IPS-20b (cell line): Measurements from ENCODE around the gene ZKSCAN8.
A peak's percentile ranks its signal among the peaks of the same experiment; 100 is the strongest.
"Not testable (repeated sequence)": the region's sequence is repeated elsewhere in the genome, so short reads cannot be mapped to it uniquely, and the experiment has no call there.

Source experiments
- H3K27ac ChIP-seq: one replicate; pipeline ENCODE4 v1.5.1; 2013; ENCODE audit warnings: low read length
- H3K27me3 ChIP-seq: 2 replicates; pipeline ENCODE4 v1.6.1; 2013; ENCODE audit warnings: mild to moderate bottlenecking, low read length, inconsistent platforms; ENCODE audit not compliant: insufficient read depth
- H3K36me3 ChIP-seq: 2 replicates; pipeline ENCODE4 v1.6.1; 2013; ENCODE audit warnings: low read depth, mild to moderate bottlenecking, inconsistent platforms, low read length, moderate library complexity; ENCODE audit not compliant: insufficient read depth
- H3K4me1 ChIP-seq: 2 replicates; pipeline ENCODE4 v1.6.1; 2013; ENCODE audit warnings: mild to moderate bottlenecking, control low read depth, inconsistent platforms, low read length, moderate library complexity; ENCODE audit not compliant: insufficient read depth
- H3K4me3 ChIP-seq: 2 replicates; pipeline ENCODE4 v1.5.1; 2013; ENCODE audit warnings: mild to moderate bottlenecking, low read length, inconsistent platforms
- H3K9ac ChIP-seq: 2 replicates; pipeline ENCODE4 v1.6.1; 2013; ENCODE audit warnings: low read depth, mild to moderate bottlenecking, inconsistent platforms, low read length, moderate library complexity
- H3K9me3 ChIP-seq: 2 replicates; pipeline ENCODE4 v1.6.1; 2013; ENCODE audit warnings: mild to moderate bottlenecking, low read depth, low read length, inconsistent platforms; ENCODE audit not compliant: insufficient read depth

The ZKSCAN8 gene

DNA sequence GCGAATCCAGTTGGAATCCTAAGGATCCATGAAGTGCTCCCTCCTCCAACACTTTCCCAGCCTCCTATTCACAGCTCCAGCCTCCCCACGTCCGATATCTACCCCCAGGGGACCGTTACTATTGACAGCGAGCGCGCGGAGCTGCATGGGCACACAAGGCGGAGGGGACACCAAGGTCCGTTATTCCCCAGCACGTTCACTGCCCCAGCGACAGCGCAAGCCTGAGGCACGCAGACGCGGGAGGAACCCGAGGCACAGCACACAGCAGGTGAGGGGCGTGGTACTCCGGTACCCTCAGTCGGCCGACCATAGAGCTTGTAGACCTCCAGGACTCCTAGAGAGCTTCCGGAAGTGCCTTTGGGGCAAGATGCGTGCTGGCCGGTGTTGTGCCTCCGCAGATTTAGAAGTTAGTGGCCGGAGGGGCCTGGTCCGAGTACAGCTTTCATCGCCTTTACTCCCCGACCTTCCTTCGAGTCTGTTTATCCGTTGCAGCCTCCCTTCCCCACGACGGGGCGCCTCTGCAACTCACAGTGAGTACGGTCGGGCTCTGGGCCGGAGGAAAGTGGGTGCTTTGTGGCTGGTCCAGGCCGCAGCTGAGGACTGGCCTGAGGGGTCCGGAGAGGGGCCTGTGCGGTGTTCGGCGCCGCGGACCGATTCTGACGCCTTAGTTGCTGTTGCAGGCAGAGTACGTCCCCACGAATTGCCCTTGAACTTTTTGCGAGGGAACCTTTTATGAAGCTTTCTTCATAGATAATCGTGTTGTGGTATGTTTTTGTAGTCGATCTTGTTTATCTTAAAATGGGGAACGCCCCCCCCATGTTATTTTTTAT, at the start of gene ZKSCAN8:
Gene ZKSCAN8 (plus strand): TSS at position 384 of the 830 bp plus-strand sequence. CDS start 6,525 bp downstream, outside the sequence.
- H3K4me3 ChIP-seq: peak within 1 kb of the TSS; percentile 99
- peak within 1 kb of the TSS; percentile 91 for H3K9ac ChIP-seq
- H3K27ac ChIP-seq: peak within 1 kb of the TSS; percentile 62

DNA sequence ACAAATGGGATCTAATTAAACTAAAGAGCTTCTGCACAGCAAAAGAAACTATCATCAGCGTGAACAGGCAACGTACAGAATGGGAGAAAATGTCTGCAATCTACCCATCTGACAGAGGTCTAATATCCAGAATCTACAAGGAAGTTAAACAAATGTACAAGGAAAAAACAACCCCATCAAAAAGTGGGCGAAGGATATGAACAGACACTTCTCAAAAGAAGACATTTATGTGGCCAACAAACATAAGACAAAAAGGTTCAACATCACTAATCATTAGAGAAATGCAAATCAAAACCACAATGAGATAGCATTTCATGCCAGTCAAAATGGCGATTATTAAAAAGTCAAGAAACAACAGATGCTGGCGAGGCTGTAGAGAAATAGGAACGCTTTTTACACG, 39.5 kb upstream of the ZKSCAN8 start:
- not testable (repeated sequence) for H3K9ac ChIP-seq, H3K4me1 ChIP-seq, H3K4me3 ChIP-seq, H3K36me3 ChIP-seq, H3K27ac ChIP-seq
- peaks cover 17% of the 10 kb centered on the region for H3K27me3 ChIP-seq
- peaks cover 12% of the 10 kb centered on the region; the same call in 1 of the 2 replicates for H3K9me3 ChIP-seq

More for the DNA sequence above, at the start of gene ZKSCAN8:
- peaks cover 25% of the 10 kb centered on the region for H3K36me3 ChIP-seq
- H3K27me3 ChIP-seq: peaks cover 36% of the 10 kb centered on the region
- peaks cover 12% of the 10 kb centered on the region; the same call in 1 of the 2 replicates for H3K4me1 ChIP-seq
- H3K9me3 ChIP-seq: no peaks in the 10 kb centered on the region

GRCh38 chr6:28102699-28103098, 39.0 kb upstream of the ZKSCAN8 start:
- not testable (repeated sequence) for H3K9ac ChIP-seq, H3K4me1 ChIP-seq, H3K4me3 ChIP-seq, H3K27ac ChIP-seq, H3K36me3 ChIP-seq
- Histone ChIP-seq H3K27me3 (peaks cover 17% of the 10 kb centered on the region), H3K9me3 (peaks cover 12% of the 10 kb centered on the region; the same call in 1 of the 2 replicates)

- Histone ChIP-seq H3K4me1 (no peaks in the 10 kb centered on the region), H3K36me3 (no peaks in the 10 kb centered on the region), H3K9ac (peak overlapping the region; percentile 85; the same call in 1 of the 2 replicates), H3K9me3 (no peaks in the 10 kb centered on the region), H3K4me3 (peak overlapping the region; percentile 83), H3K27me3 (peaks cover 28% of the 10 kb centered on the region), H3K27ac (no peak overlapping the region)
Observed at GRCh38 chr6:28104392-28105244, 37.1 kb upstream of the ZKSCAN8 start.

- Histone ChIP-seq H3K36me3 (no peaks in the 10 kb centered on the region), H3K9me3 (no peaks in the 10 kb centered on the region), H3K4me3 (peak overlapping the region; percentile 83), H3K27ac (no peak overlapping the region), H3K4me1 (no peaks in the 10 kb centered on the region), H3K9ac (peak overlapping the region; percentile 85; the same call in 1 of the 2 replicates), H3K27me3 (peaks cover 28% of the 10 kb centered on the region)
Observed at GRCh38 chr6:28105245-28105639, 36.4 kb upstream of the ZKSCAN8 start.

DNA sequence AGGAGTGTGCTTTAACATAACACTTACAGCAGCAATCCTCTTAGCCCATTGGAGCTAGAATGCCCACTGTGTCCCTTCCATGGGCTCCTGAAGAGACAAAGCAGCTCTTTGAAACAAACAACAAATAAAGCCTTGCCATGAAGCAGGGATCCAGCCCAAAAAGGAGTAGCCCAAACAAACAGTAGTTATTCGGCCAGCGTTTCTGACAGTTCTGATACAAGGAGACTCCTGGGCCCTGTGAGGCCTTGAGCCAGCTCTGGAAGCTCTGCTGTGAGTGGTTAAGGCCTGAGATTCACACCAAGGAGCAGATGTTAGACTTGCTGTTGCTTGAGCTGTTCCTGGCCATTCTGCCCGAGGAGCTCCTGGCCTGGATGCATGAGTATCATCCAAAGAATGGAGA, 34.2 kb upstream of the ZKSCAN8 start:
- Histone ChIP-seq H3K4me3 (no peak overlapping the region), H3K9ac (no peak overlapping the region), H3K36me3 (no peaks in the 10 kb centered on the region), H3K4me1 (no peaks in the 10 kb centered on the region), H3K9me3 (no peaks in the 10 kb centered on the region), H3K27ac (no peak overlapping the region), H3K27me3 (peaks cover 33% of the 10 kb centered on the region)

GRCh38 chr6:28111964-28112363, 29.7 kb upstream of the ZKSCAN8 start:
- no peak overlapping the region for H3K9ac ChIP-seq
- H3K4me3 ChIP-seq: no peak overlapping the region
- peaks cover 18% of the 10 kb centered on the region for H3K27me3 ChIP-seq
- H3K36me3 ChIP-seq: peaks cover 10% of the 10 kb centered on the region
- no peaks in the 10 kb centered on the region for H3K4me1 ChIP-seq
- no peak overlapping the region for H3K27ac ChIP-seq
- H3K9me3 ChIP-seq: no peaks in the 10 kb centered on the region

DNA sequence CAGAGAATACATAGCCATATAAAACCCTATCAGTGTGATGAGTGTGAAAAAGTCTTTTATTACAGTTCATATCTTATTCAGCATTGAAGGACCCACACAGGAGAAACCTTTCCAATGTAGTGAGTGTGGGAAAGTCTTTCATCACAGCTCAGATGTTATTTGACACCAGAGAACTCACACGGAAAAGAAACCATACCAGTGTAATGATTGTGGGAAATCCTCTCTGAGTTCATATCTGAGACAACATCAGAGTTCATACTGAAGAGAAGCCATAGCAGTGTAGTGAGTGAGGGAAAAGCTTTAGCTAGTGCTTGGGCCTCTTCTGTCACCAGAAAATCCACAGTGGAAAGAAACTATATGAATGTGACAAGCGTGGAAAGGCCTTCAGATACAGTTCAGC, 25.9 kb upstream of the ZKSCAN8 start:
- Histone ChIP-seq H3K4me3 (no peak overlapping the region), H3K4me1 (no peaks in the 10 kb centered on the region), H3K36me3 (peaks cover 20% of the 10 kb centered on the region), H3K9me3 (no peaks in the 10 kb centered on the region), H3K27ac (no peak overlapping the region), H3K9ac (no peak overlapping the region), H3K27me3 (peaks cover 8% of the 10 kb centered on the region)

DNA sequence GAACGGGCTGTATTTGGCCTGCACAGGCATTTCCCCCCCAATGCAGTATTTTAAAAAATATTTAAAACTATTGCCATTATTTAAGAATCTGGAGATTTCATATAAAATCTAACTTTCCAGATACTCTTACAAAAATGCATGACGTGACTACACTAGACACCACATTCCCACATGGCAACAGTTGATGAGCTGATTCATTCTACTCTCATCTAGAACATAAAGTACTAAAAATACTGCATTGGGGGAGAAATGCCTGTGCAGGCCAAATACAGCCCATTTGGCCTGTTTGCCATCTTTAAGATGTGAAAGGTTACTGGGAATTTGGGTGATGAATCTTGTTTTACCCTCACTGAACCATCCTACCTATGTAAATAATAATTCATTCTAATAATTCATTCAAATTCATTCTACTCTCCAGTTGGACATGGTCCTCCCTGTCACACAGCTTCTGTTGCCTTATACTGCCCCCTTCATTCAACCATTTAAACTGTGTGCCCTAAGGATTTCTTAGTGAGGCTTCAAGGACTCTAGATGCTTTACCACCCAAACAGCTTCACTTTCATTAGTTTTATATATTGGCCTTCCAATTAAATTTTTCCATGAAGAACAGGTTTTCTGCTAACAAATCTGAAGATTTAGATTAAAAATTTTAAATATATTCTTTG, 24.2 kb upstream of the ZKSCAN8 start:
- peaks cover 20% of the 10 kb centered on the region for H3K36me3 ChIP-seq
- H3K4me3 ChIP-seq: no peak overlapping the region
- H3K9me3 ChIP-seq: no peaks in the 10 kb centered on the region
- no peaks in the 10 kb centered on the region for H3K4me1 ChIP-seq
- H3K27me3 ChIP-seq: peaks cover 3% of the 10 kb centered on the region; the same call in 1 of the 2 replicates
- no peak overlapping the region for H3K9ac ChIP-seq
- H3K27ac ChIP-seq: no peak overlapping the region

DNA sequence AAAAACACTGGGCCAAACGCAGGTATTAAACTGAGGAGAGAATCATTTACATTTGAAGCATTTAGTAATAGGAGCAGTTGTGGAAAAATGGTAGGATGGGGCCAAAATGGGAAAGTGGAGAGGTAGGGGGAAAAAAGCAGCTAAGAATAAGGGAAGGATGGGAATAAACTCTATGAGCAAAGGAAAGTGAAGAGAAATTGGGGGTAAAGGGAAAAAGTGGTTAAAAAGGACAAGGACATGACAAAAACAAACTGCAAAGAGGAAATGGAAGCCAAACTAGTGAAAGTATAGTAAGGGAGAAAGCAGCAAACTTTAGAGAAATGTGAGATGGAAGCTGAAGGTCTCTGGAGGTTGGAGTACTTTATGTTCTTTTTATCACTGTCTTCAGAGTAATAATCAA, 23.5 kb upstream of the ZKSCAN8 start:
- no peak overlapping the region for H3K9ac ChIP-seq
- no peak overlapping the region for H3K4me3 ChIP-seq
- peaks cover 20% of the 10 kb centered on the region for H3K36me3 ChIP-seq
- H3K9me3 ChIP-seq: no peaks in the 10 kb centered on the region
- no peaks in the 10 kb centered on the region for H3K4me1 ChIP-seq
- H3K27me3 ChIP-seq: no peaks in the 10 kb centered on the region
- no peak overlapping the region for H3K27ac ChIP-seq

DNA sequence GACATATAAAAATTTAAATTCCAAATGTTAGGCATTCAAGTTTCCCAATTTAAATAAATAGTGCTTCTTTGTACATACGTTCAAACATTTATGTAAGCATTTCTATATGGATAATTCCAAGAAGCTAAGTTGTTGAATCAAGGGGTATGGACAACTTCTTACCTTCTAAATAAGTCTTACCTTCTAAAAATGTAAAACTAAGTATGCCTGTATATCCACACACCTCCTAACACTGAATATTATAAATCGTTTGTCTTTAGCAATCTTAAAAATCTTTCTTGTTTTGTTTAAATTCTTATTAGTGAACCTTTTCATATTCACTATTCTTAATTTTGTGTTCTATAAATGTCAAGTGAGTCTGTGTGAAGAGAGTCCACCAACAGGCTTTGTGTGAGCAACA, 19.8 kb upstream of the ZKSCAN8 start:
- no peak overlapping the region for H3K9ac ChIP-seq
- H3K36me3 ChIP-seq: peaks cover 24% of the 10 kb centered on the region
- H3K4me1 ChIP-seq: no peaks in the 10 kb centered on the region
- H3K27ac ChIP-seq: no peak overlapping the region
- no peaks in the 10 kb centered on the region for H3K27me3 ChIP-seq
- H3K4me3 ChIP-seq: no peak overlapping the region
- H3K9me3 ChIP-seq: no peaks in the 10 kb centered on the region
